ENCODE data around the gene BANF2. TPM values are rescaled to one million over a fixed set of nuclear protein-coding genes. Genes with fewer than 3 reads are reported as not detected.

BANF2 gene
- total RNA-seq = not detected in 2 replicates

DNA sequence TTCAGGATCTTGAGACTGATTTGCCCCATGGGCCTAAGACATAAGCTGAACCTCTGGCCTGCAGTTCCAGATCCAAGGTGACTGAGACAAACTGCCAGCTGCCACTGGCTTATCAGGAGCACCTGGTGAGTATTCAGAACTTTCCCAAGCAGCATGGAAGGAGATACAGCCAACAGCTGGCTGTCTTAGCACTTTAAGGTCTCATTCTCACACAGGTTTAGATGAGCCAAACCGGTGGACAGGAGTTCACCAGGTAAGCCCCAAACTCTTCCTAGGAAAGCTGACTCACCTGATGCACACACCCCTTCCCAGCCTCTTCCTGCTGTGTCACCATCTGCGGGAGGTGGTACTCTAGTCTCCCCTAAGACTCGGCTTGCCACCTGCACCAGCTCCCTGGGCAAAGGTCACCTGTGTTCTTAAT lies at the start of gene BANF2:
TSS of gene BANF2 (plus strand) at position 36 of the 421 bp plus-strand sequence. CDS start 25,060 bp downstream, outside the sequence.

GRCh38 chr20:17682103-17682888 lies 17.5 kb upstream of the BANF2 start, which contains the start of gene RRBP1:
Gene RRBP1 (minus strand): TSS chr20:17682242. CDS start chr20:17660507, 21,735 bp downstream.

Other genes with a start within 250 kb of the BANF2 start
- 2.0 and 2.3 TPM in 2 replicates for gene BFSP1, start 168.6 kb upstream of the BANF2 start, total RNA-seq
- gene DSTN, start 129.9 kb upstream of the BANF2 start, total RNA-seq = 351 and 365 TPM in 2 replicates
- gene RRBP1, start 17.7 kb upstream of the BANF2 start, total RNA-seq = 190 and 195 TPM in 2 replicates